ENCODE results near the gene AVPR2. TPM values are rescaled to one million over a fixed set of nuclear protein-coding genes. Genes with fewer than 3 reads are reported as not detected.
A peak's percentile ranks its signal among the peaks of the same experiment; 100 is the strongest.

AVPR2 gene
- polyA plus RNA-seq, 1 experiment, result not detected

- POLR2A ChIA-PET, result interaction anchor here (0.6 kb wide), 1 partner anchor 95 kb away, joined by 3 read pairs; no protein-coding TSS in a partner anchor
- TF ChIP-seq CTCF (IDR thresholded peaks at IDR 0.05; ENCODE audit: low read depth, low read length), result no peak
- H3K27ac ChIP-seq (ENCODE audit: low read depth, low read length), result no peak overlapping the region
- CTCF ChIA-PET, result no interaction called here
- DNase-seq (ENCODE audit: low read depth, low spot score), result no peak
- H3K9me3 ChIP-seq (ENCODE audit: control insufficient read depth, insufficient read depth, low read length), result no peaks in the 10 kb centered on the region
- H3K4me3 ChIP-seq (ENCODE audit: low read depth, low read length), result no peak overlapping the region
- peaks cover 2% of the 10 kb centered on the region for H3K27me3 ChIP-seq (ENCODE audit: control insufficient read depth, insufficient read depth, low read length)
Measured at GRCh38 chrX:153897899-153898298, 6.6 kb upstream of the AVPR2 start.

- ChIA-PET POLR2A (interaction anchor here (0.7 kb wide), 2 partner anchors 55 to 191 kb away, joined by 3 read pairs; no protein-coding TSS in a partner anchor), CTCF (no interaction called here)
- no peak overlapping the region for H3K4me3 ChIP-seq (ENCODE audit: low read depth, low read length)
- no peaks in the 10 kb centered on the region for H3K9me3 ChIP-seq (ENCODE audit: control insufficient read depth, insufficient read depth, low read length)
- peaks cover 2% of the 10 kb centered on the region for H3K27me3 ChIP-seq (ENCODE audit: control insufficient read depth, insufficient read depth, low read length)
- peak; percentile 60 for DNase-seq (ENCODE audit: low read depth, low spot score)
- TF ChIP-seq CTCF (IDR thresholded peaks at IDR 0.05; ENCODE audit: low read depth, low read length), result no peak
- peak overlapping the region; percentile 11 for H3K27ac ChIP-seq (ENCODE audit: low read depth, low read length)
Measured at GRCh38 chrX:153900831-153901752, 3.4 kb upstream of the AVPR2 start.

- no peaks in the 10 kb centered on the region for H3K9me3 ChIP-seq (ENCODE audit: control insufficient read depth, insufficient read depth, low read length)
- DNase-seq (ENCODE audit: low read depth, low spot score), result no peak
- H3K27ac ChIP-seq (ENCODE audit: low read depth, low read length), result no peak overlapping the region
- ChIA-PET POLR2A (no interaction called here), CTCF (no interaction called here)
- TF ChIP-seq CTCF (IDR thresholded peaks at IDR 0.05; ENCODE audit: low read depth, low read length), result no peak
- H3K4me3 ChIP-seq (ENCODE audit: low read depth, low read length), result no peak overlapping the region
- peaks cover 2% of the 10 kb centered on the region for H3K27me3 ChIP-seq (ENCODE audit: control insufficient read depth, insufficient read depth, low read length)
Measured at GRCh38 chrX:153901753-153902140, 2.7 kb upstream of the AVPR2 start.

- no peak for DNase-seq (ENCODE audit: low read depth, low spot score)
- CTCF ChIA-PET, result no interaction called here
- H3K27me3 ChIP-seq (ENCODE audit: control insufficient read depth, insufficient read depth, low read length), result peaks cover 2% of the 10 kb centered on the region
- no peak overlapping the region for H3K27ac ChIP-seq (ENCODE audit: low read depth, low read length)
- POLR2A ChIA-PET, result no interaction called here
- H3K9me3 ChIP-seq (ENCODE audit: control insufficient read depth, insufficient read depth, low read length), result no peaks in the 10 kb centered on the region
- no peak for TF ChIP-seq CTCF (IDR thresholded peaks at IDR 0.05; ENCODE audit: low read depth, low read length)
- H3K4me3 ChIP-seq (ENCODE audit: low read depth, low read length), result no peak overlapping the region
Measured at GRCh38 chrX:153902385-153902784, 2.1 kb upstream of the AVPR2 start.

GRCh38 chrX:153903238-153903980, 1.1 kb upstream of the AVPR2 start:
- no peak overlapping the region for H3K27ac ChIP-seq (ENCODE audit: low read depth, low read length)
- CTCF ChIA-PET, result no interaction called here

More at GRCh38 chrX:153903238-153903980, 1.1 kb upstream of the AVPR2 start:
- peaks cover 4% of the 10 kb centered on the region for H3K27me3 ChIP-seq (ENCODE audit: control insufficient read depth, insufficient read depth, low read length)
- H3K4me3 ChIP-seq (ENCODE audit: low read depth, low read length), result no peak overlapping the region
- TF ChIP-seq CTCF (IDR thresholded peaks at IDR 0.05; ENCODE audit: low read depth, low read length), result no peak
- DNase-seq (ENCODE audit: low read depth, low spot score), result no peak
- no peaks in the 10 kb centered on the region for H3K9me3 ChIP-seq (ENCODE audit: control insufficient read depth, insufficient read depth, low read length)
- POLR2A ChIA-PET, result no interaction called here

Measured in AG04450 (cell line).